Subcutaneous adipose tissue (tissue), 4 donors: ENCODE data around the gene DMAC1. TPM values are rescaled to one million over a fixed set of nuclear protein-coding genes. Genes with fewer than 3 reads are reported as not detected.

ENCODE experiments used
- total RNA-seq, 4 donors: library from RNA; depleted of rRNA; stranded (reverse); fragments of >200 nt; gene quantifications; one replicate each; pipeline ENCODE4 v1.1.0, GENCODE V29; 2016
- TF ChIP-seq, protein P1 (sequence below): fragments of 450-650 bp; IDR thresholded peaks from one replicate; pipeline ENCODE4 v1.5.1; 2016; ENCODE audit warnings: low read depth, mild to moderate bottlenecking, control low read depth, antibody characterized with exemption, moderate library complexity

Gene DMAC1
- total RNA-seq, 4 donors from 2014 or later = 10.1 to 20.2 (median 16.6) TPM

- TF ChIP-seq, protein P1, sequence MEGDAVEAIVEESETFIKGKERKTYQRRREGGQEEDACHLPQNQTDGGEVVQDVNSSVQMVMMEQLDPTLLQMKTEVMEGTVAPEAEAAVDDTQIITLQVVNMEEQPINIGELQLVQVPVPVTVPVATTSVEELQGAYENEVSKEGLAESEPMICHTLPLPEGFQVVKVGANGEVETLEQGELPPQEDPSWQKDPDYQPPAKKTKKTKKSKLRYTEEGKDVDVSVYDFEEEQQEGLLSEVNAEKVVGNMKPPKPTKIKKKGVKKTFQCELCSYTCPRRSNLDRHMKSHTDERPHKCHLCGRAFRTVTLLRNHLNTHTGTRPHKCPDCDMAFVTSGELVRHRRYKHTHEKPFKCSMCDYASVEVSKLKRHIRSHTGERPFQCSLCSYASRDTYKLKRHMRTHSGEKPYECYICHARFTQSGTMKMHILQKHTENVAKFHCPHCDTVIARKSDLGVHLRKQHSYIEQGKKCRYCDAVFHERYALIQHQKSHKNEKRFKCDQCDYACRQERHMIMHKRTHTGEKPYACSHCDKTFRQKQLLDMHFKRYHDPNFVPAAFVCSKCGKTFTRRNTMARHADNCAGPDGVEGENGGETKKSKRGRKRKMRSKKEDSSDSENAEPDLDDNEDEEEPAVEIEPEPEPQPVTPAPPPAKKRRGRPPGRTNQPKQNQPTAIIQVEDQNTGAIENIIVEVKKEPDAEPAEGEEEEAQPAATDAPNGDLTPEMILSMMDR = no peak
Observed at GRCh38 chr9:7785813-7786212, 13.8 kb downstream of the DMAC1 start.

- TF ChIP-seq, protein P1 = no peak
Observed at GRCh38 chr9:7784472-7784871, 15.1 kb downstream of the DMAC1 start.

DNA sequence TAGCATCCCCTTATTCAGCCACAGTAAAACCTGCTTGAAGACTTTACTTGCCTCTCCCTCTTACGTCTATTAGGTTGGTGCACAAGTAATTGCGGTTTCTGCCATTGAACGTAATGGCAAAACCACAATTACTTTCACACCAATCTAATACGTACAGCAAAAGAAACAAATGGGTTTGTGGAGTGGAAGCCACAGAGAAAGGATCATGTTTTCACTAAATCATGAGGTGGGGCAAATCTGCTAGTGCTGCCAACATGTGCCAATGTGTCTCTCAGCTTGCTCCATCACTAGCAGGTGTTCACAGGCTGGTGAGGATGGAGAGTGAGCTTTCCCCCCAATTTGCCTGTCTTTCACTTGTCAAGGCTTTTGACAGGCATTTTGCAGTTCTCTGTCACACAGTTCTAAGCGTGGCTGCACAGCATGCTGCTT is 15.9 kb downstream of the DMAC1 start:
- TF ChIP-seq, protein P1 = no peak

DNA sequence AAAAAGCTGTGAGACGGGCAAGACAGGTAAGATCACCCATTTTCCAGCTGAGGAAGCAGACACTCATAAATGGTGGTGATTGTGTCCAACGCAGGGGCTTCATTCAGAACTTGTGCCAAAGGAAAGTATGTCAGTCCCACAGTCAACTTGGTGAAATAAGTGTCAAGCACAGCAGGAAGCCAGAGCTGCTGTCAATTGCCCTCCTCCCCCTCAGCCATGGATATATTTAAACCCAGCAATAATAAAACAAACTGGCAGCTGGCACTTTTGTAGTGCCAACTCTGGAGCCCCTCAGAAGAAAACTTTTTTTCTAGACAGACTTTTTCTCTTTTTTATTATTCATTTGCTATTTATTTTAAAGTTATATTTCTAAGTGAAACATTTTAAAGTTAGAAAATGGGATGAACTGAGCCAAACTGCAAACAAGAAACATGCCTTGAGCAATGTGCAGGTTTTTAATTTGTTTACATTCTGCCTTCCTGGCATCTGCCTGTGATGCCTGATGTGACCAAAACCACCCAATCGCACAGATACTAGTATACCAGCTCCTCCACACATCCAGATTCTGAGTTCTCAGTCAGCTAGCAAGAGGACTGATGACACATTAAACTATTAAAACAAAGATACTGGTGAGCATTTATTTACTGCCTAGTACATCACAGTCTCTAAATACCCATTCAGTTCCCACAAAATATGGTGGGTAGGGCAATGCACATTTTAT is 17.0 kb downstream of the DMAC1 start:
- TF ChIP-seq, protein P1 = no peak

GRCh38 chr9:7780261-7780988 is 19.2 kb downstream of the DMAC1 start:
- TF ChIP-seq, protein P1 = no peak

DNA sequence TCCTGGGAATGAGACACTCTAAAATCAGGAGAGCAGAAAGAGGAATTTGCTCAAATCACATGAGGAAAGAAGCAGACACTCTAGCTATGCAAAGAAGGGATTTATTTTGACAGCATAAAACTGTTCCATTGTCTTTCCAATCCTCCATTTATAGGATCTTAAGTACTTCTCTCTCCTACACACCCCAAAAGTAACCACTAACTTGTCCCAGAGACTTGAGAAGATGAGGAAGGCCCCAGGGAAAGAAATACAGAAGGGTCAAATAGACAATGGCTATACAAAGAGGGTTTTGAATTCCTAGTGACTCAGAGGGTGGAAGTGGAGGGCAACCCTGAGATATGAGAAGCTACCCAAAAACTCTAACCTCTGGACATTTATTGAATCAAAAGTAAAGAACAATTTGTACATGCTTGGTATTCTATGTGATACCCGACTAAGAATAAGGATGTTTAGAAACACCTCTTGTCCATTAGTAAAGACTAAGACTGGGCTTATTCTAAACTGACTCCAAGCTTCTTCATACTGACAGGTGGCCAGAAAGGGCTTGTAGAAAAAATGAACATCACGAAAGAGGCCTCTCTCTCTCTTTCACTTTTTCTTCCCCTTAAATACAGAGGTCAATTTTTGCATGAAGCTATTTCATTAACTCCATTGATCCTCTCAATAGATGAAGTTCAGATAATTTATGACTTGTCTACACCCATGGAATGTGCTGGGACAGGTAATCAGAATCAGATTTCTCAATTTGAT is 20.6 kb downstream of the DMAC1 start:
- TF ChIP-seq, protein P1 = no peak

DNA sequence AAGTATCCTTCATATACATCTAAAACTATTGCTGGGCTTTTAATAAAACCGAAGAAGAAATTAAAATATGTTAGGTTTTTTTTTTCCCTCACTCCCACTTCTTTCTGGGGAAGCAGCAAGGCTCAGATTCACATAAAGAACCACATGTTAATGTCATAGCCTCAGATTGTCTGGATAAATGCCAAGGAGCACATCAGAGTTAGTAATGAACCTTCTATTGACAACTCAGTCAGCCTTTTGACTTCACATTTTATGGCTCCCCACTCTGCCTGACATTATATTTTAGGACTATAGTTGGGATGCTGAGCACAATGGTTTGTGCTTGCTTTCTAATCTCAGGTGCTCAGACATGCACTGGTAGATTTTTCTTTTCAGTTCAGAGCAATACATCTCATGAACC is 21.8 kb downstream of the DMAC1 start:
- TF ChIP-seq, protein P1 = no peak
